Measurements from ENCODE around the gene CRB2. TPM values are rescaled to one million over a fixed set of nuclear protein-coding genes. Genes with fewer than 3 reads are reported as not detected.

Gene CRB2
- total and polyA plus RNA-seq, 4 experiments from 2014 or later, result not detected

- H3K4me1 ChIP-seq (ENCODE audit: insufficient read depth, low read length), result peaks cover 29% of the 10 kb centered on the region
- H3K36me3 ChIP-seq (ENCODE audit: insufficient read depth, low read length), result no peaks in the 10 kb centered on the region
- H3K27me3 Mint-ChIP-seq, result no peaks in the 10 kb centered on the region
- H3K36me3 Mint-ChIP-seq, result no peaks in the 10 kb centered on the region
- H3K4me3 Mint-ChIP-seq, result no peak overlapping the region
- no peak overlapping the region for H3K4me3 ChIP-seq (ENCODE audit: low read length in 2 of 2)
- intact Hi-C loops (cut with micrococcal nuclease), result loop anchor here (10.0 kb wide), 1 partner anchor 527 kb away; no protein-coding TSS in a partner anchor
- no peak overlapping the region for H3K27ac ChIP-seq (ENCODE audit: low read depth, low read length)
- no peak for DNase-seq
- ChIA-PET POLR2A (ENCODE audit: partially characterized antibody) (no interaction called here), CTCF (ENCODE audit: partially characterized antibody) (interaction anchor here (5.4 kb wide), 1 partner anchor 8 kb away, joined by 42 read pairs; no protein-coding TSS in a partner anchor)
- no peaks in the 10 kb centered on the region for H3K9me3 ChIP-seq (ENCODE audit: control insufficient read depth in 1 of 2, low read length in 2 of 2)
- no peak overlapping the region for H3K27ac Mint-ChIP-seq
- peaks cover 20 to 36% (median 28%) of the 10 kb centered on the region in 4 donors for H3K4me1 Mint-ChIP-seq
- no peaks in the 10 kb centered on the region for H3K9me3 Mint-ChIP-seq
- no peaks in the 10 kb centered on the region for H3K27me3 ChIP-seq (ENCODE audit: insufficient read depth, low read length)
These were observed 13.8 kb upstream of the CRB2 start for GRCh38 chr9:123342247-123342646.

GRCh38 chr9:123343443-123344191, 12.4 kb upstream of the CRB2 start:
- H3K9me3 Mint-ChIP-seq, result no peaks in the 10 kb centered on the region
- no peak overlapping the region for H3K4me3 ChIP-seq (ENCODE audit: low read length in 2 of 2)
- peaks cover 19 to 34% (median 25%) of the 10 kb centered on the region in 4 donors for H3K4me1 Mint-ChIP-seq
- CTCF ChIA-PET (ENCODE audit: partially characterized antibody), result interaction anchor here (2.7 kb wide), 1 partner anchor 11 kb away, joined by 11 read pairs; no protein-coding TSS in a partner anchor
- H3K27ac ChIP-seq (ENCODE audit: low read depth, low read length), result no peak overlapping the region
- no peaks in the 10 kb centered on the region for H3K36me3 ChIP-seq (ENCODE audit: insufficient read depth, low read length)
- no peaks in the 10 kb centered on the region for H3K27me3 ChIP-seq (ENCODE audit: insufficient read depth, low read length)
- no peak overlapping the region for H3K4me3 Mint-ChIP-seq
- no peaks in the 10 kb centered on the region for H3K27me3 Mint-ChIP-seq
- H3K4me1 ChIP-seq (ENCODE audit: insufficient read depth, low read length), result peaks cover 26% of the 10 kb centered on the region
- POLR2A ChIA-PET (ENCODE audit: partially characterized antibody), result no interaction called here
- no peak for DNase-seq
- H3K36me3 Mint-ChIP-seq, result no peaks in the 10 kb centered on the region
- no peak overlapping the region for H3K27ac Mint-ChIP-seq
- H3K9me3 ChIP-seq (ENCODE audit: control insufficient read depth in 1 of 2, low read length in 2 of 2), result no peaks in the 10 kb centered on the region
- intact Hi-C loops (cut with micrococcal nuclease), result loop anchor here (10.0 kb wide), 1 partner anchor 529 kb away; no protein-coding TSS in a partner anchor

GRCh38 chr9:123344192-123344949, 11.6 kb upstream of the CRB2 start:
- no peak overlapping the region for H3K4me3 ChIP-seq (ENCODE audit: low read length in 2 of 2)
- H3K36me3 ChIP-seq (ENCODE audit: insufficient read depth, low read length), result no peaks in the 10 kb centered on the region
- Mint-ChIP-seq H3K27ac (no peak overlapping the region), H3K9me3 (no peaks in the 10 kb centered on the region), H3K4me1 (peaks cover 16 to 26% (median 18%) of the 10 kb centered on the region in 4 donors), H3K27me3 (no peaks in the 10 kb centered on the region), H3K36me3 (no peaks in the 10 kb centered on the region), H3K4me3 (no peak overlapping the region)
- intact Hi-C loops (cut with micrococcal nuclease), result loop anchor here (10.0 kb wide), 1 partner anchor 530 kb away; no protein-coding TSS in a partner anchor
- H3K4me1 ChIP-seq (ENCODE audit: insufficient read depth, low read length), result peaks cover 19% of the 10 kb centered on the region
- H3K27ac ChIP-seq (ENCODE audit: low read depth, low read length), result no peak overlapping the region
- H3K27me3 ChIP-seq (ENCODE audit: insufficient read depth, low read length), result no peaks in the 10 kb centered on the region
- no peak for DNase-seq
- POLR2A ChIA-PET (ENCODE audit: partially characterized antibody), result no interaction called here
- CTCF ChIA-PET (ENCODE audit: partially characterized antibody), result interaction anchor here (0.6 to 2.7 kb wide), 2 partner anchors 10 to 74 kb away, joined by 3 to 11 read pairs; no protein-coding TSS in a partner anchor
- no peaks in the 10 kb centered on the region for H3K9me3 ChIP-seq (ENCODE audit: control insufficient read depth in 1 of 2, low read length in 2 of 2)

GRCh38 chr9:123345567-123345955, 10.4 kb upstream of the CRB2 start:
- CTCF ChIA-PET (ENCODE audit: partially characterized antibody), result interaction anchor here (2.7 kb wide), 1 partner anchor 9 kb away, joined by 11 read pairs; no protein-coding TSS in a partner anchor
- Mint-ChIP-seq H3K36me3 (no peaks in the 10 kb centered on the region), H3K27me3 (peaks cover 1 to 2% of the 10 kb centered on the region in 2 donors), H3K4me3 (no peak overlapping the region), H3K27ac (no peak overlapping the region), H3K9me3 (no peaks in the 10 kb centered on the region), H3K4me1 (peaks cover 5 to 14% (median 7%) of the 10 kb centered on the region in 4 donors)
- no peak for DNase-seq
- H3K4me1 ChIP-seq (ENCODE audit: insufficient read depth, low read length), result peaks cover 7% of the 10 kb centered on the region
- H3K27me3 ChIP-seq (ENCODE audit: insufficient read depth, low read length), result no peaks in the 10 kb centered on the region
- POLR2A ChIA-PET (ENCODE audit: partially characterized antibody), result no interaction called here
- H3K4me3 ChIP-seq (ENCODE audit: low read length in 2 of 2), result no peak overlapping the region
- intact Hi-C loops (cut with micrococcal nuclease), result loop anchor here (10.0 kb wide), 1 partner anchor 531 kb away; no protein-coding TSS in a partner anchor
- no peaks in the 10 kb centered on the region for H3K9me3 ChIP-seq (ENCODE audit: control insufficient read depth in 1 of 2, low read length in 2 of 2)
- no peaks in the 10 kb centered on the region for H3K36me3 ChIP-seq (ENCODE audit: insufficient read depth, low read length)
- no peak overlapping the region for H3K27ac ChIP-seq (ENCODE audit: low read depth, low read length)

- no peak overlapping the region for H3K27ac Mint-ChIP-seq
- no peak overlapping the region for H3K4me3 ChIP-seq (ENCODE audit: low read length in 2 of 2)
- no peaks in the 10 kb centered on the region for H3K9me3 ChIP-seq (ENCODE audit: control insufficient read depth in 1 of 2, low read length in 2 of 2)
- H3K27ac ChIP-seq (ENCODE audit: low read depth, low read length), result no peak overlapping the region
- H3K4me3 Mint-ChIP-seq, result no peak overlapping the region
- peaks cover 3% of the 10 kb centered on the region for H3K4me1 ChIP-seq (ENCODE audit: insufficient read depth, low read length)
- peaks cover 1 to 2% of the 10 kb centered on the region in 2 donors for H3K27me3 Mint-ChIP-seq
- intact Hi-C loops (cut with micrococcal nuclease), result loop anchor here (10.0 kb wide), 1 partner anchor 531 kb away; no protein-coding TSS in a partner anchor
- no peak for DNase-seq
- H3K36me3 ChIP-seq (ENCODE audit: insufficient read depth, low read length), result no peaks in the 10 kb centered on the region
- no peaks in the 10 kb centered on the region for H3K27me3 ChIP-seq (ENCODE audit: insufficient read depth, low read length)
- no peaks in the 10 kb centered on the region for H3K36me3 Mint-ChIP-seq
- H3K9me3 Mint-ChIP-seq, result no peaks in the 10 kb centered on the region
- CTCF ChIA-PET (ENCODE audit: partially characterized antibody), result interaction anchor here (2.7 kb wide), 1 partner anchor 9 kb away, joined by 11 read pairs; no protein-coding TSS in a partner anchor
- POLR2A ChIA-PET (ENCODE audit: partially characterized antibody), result no interaction called here
- H3K4me1 Mint-ChIP-seq, result peaks cover 1 to 10% (median 3%) of the 10 kb centered on the region in 4 donors
These were observed 10.0 kb upstream of the CRB2 start for GRCh38 chr9:123346026-123346425.

- no peaks in the 10 kb centered on the region for H3K36me3 Mint-ChIP-seq
- Histone ChIP-seq H3K4me1 (ENCODE audit: insufficient read depth, low read length) (no peaks in the 10 kb centered on the region), H3K36me3 (ENCODE audit: insufficient read depth, low read length) (no peaks in the 10 kb centered on the region), H3K9me3 (ENCODE audit: control insufficient read depth in 1 of 2, low read length in 2 of 2) (no peaks in the 10 kb centered on the region), H3K4me3 (ENCODE audit: low read length in 2 of 2) (no peak overlapping the region), H3K27me3 (ENCODE audit: insufficient read depth, low read length) (no peaks in the 10 kb centered on the region), H3K27ac (ENCODE audit: low read depth, low read length) (no peak overlapping the region)
- ChIA-PET CTCF (ENCODE audit: partially characterized antibody) (no interaction called here), POLR2A (ENCODE audit: partially characterized antibody) (no interaction called here)
- peaks cover 0 to 5% (median 0%) of the 10 kb centered on the region in 4 donors for H3K4me1 Mint-ChIP-seq
- no peaks in the 10 kb centered on the region for H3K9me3 Mint-ChIP-seq
- H3K27me3 Mint-ChIP-seq, result peaks cover 1 to 2% of the 10 kb centered on the region in 2 donors
- intact Hi-C loops (cut with micrococcal nuclease), result loop anchor here (10.0 kb wide), 1 partner anchor 532 kb away; no protein-coding TSS in a partner anchor
- DNase-seq, result no peak
- no peak overlapping the region for H3K27ac Mint-ChIP-seq
- H3K4me3 Mint-ChIP-seq, result no peak overlapping the region
These were observed 9.2 kb upstream of the CRB2 start for GRCh38 chr9:123346826-123347225.

All from CD4-positive, alpha-beta memory T cell (primary cell).